Hepatocyte (in vitro differentiated cells): Measurements from ENCODE around the gene CFC1B.
"Not testable (repeated sequence)": the region's sequence is repeated elsewhere in the genome, so short reads cannot be mapped to it uniquely, and the experiment has no call there.

Experiments used
- EZH2 ChIP-seq: fragments of 200-600 bp; sonication (generic); IDR thresholded peaks from 2 replicates; pipeline ENCODE4 v1.6.1; 2016; ENCODE audit warnings: antibody characterized with exemption, mild to moderate bottlenecking, borderline replicate concordance
- TF ChIP-seq, protein P1 (sequence below): fragments of 200-600 bp; sonication (generic); IDR thresholded peaks from 2 replicates; pipeline ENCODE4 v1.5.1; 2016; ENCODE audit warnings: antibody characterized with exemption, mild to moderate bottlenecking; ENCODE audit not compliant: poor library complexity

DNA sequence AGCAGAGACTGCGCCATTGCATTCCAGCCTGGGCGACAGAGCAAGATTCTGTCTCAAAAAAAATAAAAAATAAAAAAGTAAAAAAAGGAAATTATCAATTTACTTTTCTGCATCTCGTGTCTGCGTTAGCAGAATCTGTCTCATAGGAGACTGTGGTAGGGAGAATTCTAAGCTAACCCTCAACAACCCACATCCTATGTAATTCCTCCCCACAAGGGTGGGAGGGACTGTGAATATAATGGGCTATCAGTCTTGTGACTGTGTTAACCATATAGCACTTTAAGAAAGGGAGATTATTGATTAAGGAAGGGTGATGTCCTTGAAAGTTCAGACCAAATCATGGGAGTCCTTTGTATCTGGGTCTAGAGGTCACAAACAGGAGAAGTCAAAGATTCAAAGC lies 45.1 kb downstream of the CFC1B start:
- TF ChIP-seq EZH2, result not testable (repeated sequence)
- TF ChIP-seq, protein P1, sequence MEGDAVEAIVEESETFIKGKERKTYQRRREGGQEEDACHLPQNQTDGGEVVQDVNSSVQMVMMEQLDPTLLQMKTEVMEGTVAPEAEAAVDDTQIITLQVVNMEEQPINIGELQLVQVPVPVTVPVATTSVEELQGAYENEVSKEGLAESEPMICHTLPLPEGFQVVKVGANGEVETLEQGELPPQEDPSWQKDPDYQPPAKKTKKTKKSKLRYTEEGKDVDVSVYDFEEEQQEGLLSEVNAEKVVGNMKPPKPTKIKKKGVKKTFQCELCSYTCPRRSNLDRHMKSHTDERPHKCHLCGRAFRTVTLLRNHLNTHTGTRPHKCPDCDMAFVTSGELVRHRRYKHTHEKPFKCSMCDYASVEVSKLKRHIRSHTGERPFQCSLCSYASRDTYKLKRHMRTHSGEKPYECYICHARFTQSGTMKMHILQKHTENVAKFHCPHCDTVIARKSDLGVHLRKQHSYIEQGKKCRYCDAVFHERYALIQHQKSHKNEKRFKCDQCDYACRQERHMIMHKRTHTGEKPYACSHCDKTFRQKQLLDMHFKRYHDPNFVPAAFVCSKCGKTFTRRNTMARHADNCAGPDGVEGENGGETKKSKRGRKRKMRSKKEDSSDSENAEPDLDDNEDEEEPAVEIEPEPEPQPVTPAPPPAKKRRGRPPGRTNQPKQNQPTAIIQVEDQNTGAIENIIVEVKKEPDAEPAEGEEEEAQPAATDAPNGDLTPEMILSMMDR, result not testable (repeated sequence)
